DND-41 (cell line): ENCODE measurements around the gene EPHB4.

Source experiments
- CTCF ChIP-seq: IDR thresholded peaks from 2 replicates; pipeline ENCODE4 v1.5.1; 2012; ENCODE audit warnings: borderline replicate concordance, low read length, moderate library complexity, mild to moderate bottlenecking; ENCODE audit not compliant: poor library complexity, severe bottlenecking; ENCODE audit errors: extremely low read depth
- EZH2 ChIP-seq: IDR thresholded peaks from 3 replicates; pipeline ENCODE4 v1.6.1; 2012; ENCODE audit warnings: borderline replicate concordance, low read depth, mild to moderate bottlenecking, moderate library complexity, low read length, inconsistent platforms; ENCODE audit not compliant: severe bottlenecking

GRCh38 chr7:100791881-100792666 is 35.2 kb downstream of the EPHB4 start:
- TF ChIP-seq CTCF (no peak), EZH2 (no peak)
